Thymus (tissue), 2 donors: ENCODE data around the gene OR4F17. TPM values are rescaled to one million over a fixed set of nuclear protein-coding genes. Genes with fewer than 3 reads are reported as not detected.

Experiments used
- polyA plus RNA-seq: library from polyadenylated mRNA; stranded (reverse); fragments of 200-250 nt; gene quantifications from one replicate; pipeline ENCODE4 v1.2.3, GENCODE V29; 2013
- total RNA-seq: library from RNA; stranded (reverse); fragments of 120-200 nt; gene quantifications from one replicate; pipeline ENCODE4 v1.2.4, GENCODE V29; 2013
- donor health status: healthy.

OR4F17 gene
- total and polyA plus RNA-seq, 2 donors: not detected

Other genes with a start within 250 kb of the OR4F17 start
- gene PLPP2, start 184.3 kb downstream of the OR4F17 start, total RNA-seq: 2.6 TPM
- 5.8 TPM for gene PLPP2, start 184.3 kb downstream of the OR4F17 start, polyA plus RNA-seq
- 8.7 TPM for gene MIER2, start 237.7 kb downstream of the OR4F17 start, total RNA-seq
- gene MIER2, start 237.7 kb downstream of the OR4F17 start, polyA plus RNA-seq: 24.9 TPM